ENCODE results near the gene GNB5. TPM values are rescaled to one million over a fixed set of nuclear protein-coding genes. Genes with fewer than 3 reads are reported as not detected.
A peak's percentile ranks its signal among the peaks of the same experiment; 100 is the strongest.

The GNB5 gene
- total and polyA plus RNA-seq, 2 of the 13 experiments (the other 11 are each of a cell fraction or from before 2014, with no cell fraction given) = 13.7 to 14.4 TPM

GRCh38 chr15:52134502-52135144, 56.6 kb downstream of the GNB5 start (continued):
- TF ChIP-seq ELK4 (CRISPR knock-in tag; IDR thresholded peaks at IDR 0.05; ENCODE audit: borderline replicate concordance) = no peak
- peak; percentile 66; the same call in 1 of the 2 replicates for TF ChIP-seq ZNF350 (CRISPR knock-in tag; IDR thresholded peaks at IDR 0.05; ENCODE audit: borderline replicate concordance, low read depth)
- no peak for TF ChIP-seq GABPA (IDR thresholded peaks at IDR 0.05; ENCODE audit: low read depth, low read length)
- peak; percentile 40; the same call in 1 of the 2 replicates for TF ChIP-seq GABPA (CRISPR knock-in tag; IDR thresholded peaks at IDR 0.05; ENCODE audit: low read depth)
- 0 out of 2 replicates have a peak, but pooled peaks have one; percentile 32 for TF ChIP-seq RERE (CRISPR knock-in tag; IDR thresholded peaks at IDR 0.05; ENCODE audit: low read depth)
- TF ChIP-seq NBN (conservative IDR thresholded peaks at IDR 0.05) = no peak
- no peak for TF ChIP-seq SNAPC5 (CRISPR knock-in tag; IDR thresholded peaks at IDR 0.05; ENCODE audit: borderline replicate concordance)
- TF ChIP-seq ZNF550 (CRISPR knock-in tag; IDR thresholded peaks at IDR 0.05; ENCODE audit: borderline replicate concordance) = 0 out of 2 replicates have a peak, but pooled peaks have one; percentile 10
- no peak for TF ChIP-seq ZC3H4 (CRISPR knock-in tag; IDR thresholded peaks at IDR 0.05; ENCODE audit: borderline replicate concordance)
- no peak for TF ChIP-seq PRPF4 (IDR thresholded peaks at IDR 0.05; ENCODE audit: low read depth, low read length, poor library complexity, severe bottlenecking)
- no peak for TF ChIP-seq GLI4 (CRISPR knock-in tag; IDR thresholded peaks at IDR 0.05; ENCODE audit: borderline replicate concordance)
- TF ChIP-seq CEBPZ (IDR thresholded peaks at IDR 0.05; ENCODE audit: low read length) = no peak
- TF ChIP-seq ZNF30 (CRISPR knock-in tag; IDR thresholded peaks at IDR 0.05) = no peak
- TF ChIP-seq KAT2B (IDR thresholded peaks at IDR 0.05; ENCODE audit: borderline replicate concordance, low read depth, low read length) = peak; percentile 70; the same call in 1 of the 2 replicates
- no peak for TF ChIP-seq TEAD2 (CRISPR knock-in tag; IDR thresholded peaks at IDR 0.05)
- TF ChIP-seq ZNF577 (CRISPR knock-in tag; IDR thresholded peaks at IDR 0.05; ENCODE audit: borderline replicate concordance, low read depth) = no peak
- TF ChIP-seq ZNF414 (CRISPR knock-in tag; IDR thresholded peaks at IDR 0.05) = peak; percentile 77
- TF ChIP-seq NKX3-1 (CRISPR knock-in tag; IDR thresholded peaks at IDR 0.05) = no peak
- peak; percentile 81 for TF ChIP-seq KAT8 (CRISPR knock-in tag; IDR thresholded peaks at IDR 0.05)

Data from HepG2 (cell line).